ENCODE results near the gene ZNF138. TPM values are rescaled to one million over a fixed set of nuclear protein-coding genes. Genes with fewer than 3 reads are reported as not detected.

ZNF138 gene
- total and polyA plus RNA-seq, 10 of the 15 experiments (the other 5 are each of a cell fraction or from before 2014, with no cell fraction given) = 5.9 to 14.9 (median 12.4) TPM

- Histone ChIP-seq H3K9me3 (replicated peaks; ENCODE audit: control insufficient read depth, insufficient read depth, low read length) (no peaks in the 10 kb centered on the region; the same call in 1 of the 3 replicates), H3K79me2 (ENCODE audit: control insufficient read depth, insufficient read depth, low read length) (no peaks in the 10 kb centered on the region), H3K27me3 (replicated peaks in 1 of 2; ENCODE audit: control insufficient read depth in 2 of 2, insufficient read depth in 2 of 2, low read length in 1 of 2) (no peaks in the 10 kb centered on the region), H4K20me1 (ENCODE audit: control insufficient read depth, insufficient read depth) (no peaks in the 10 kb centered on the region), H3K27ac (ENCODE audit: control insufficient read depth, insufficient read depth) (no peak overlapping the region), H3K4me2 (ENCODE audit: control insufficient read depth, insufficient read depth) (no peak overlapping the region), H3K4me1 (ENCODE audit: control insufficient read depth, insufficient read depth, low read length) (no peaks in the 10 kb centered on the region), H3K4me3 (no peak overlapping the region), H3K36me3 (ENCODE audit: control insufficient read depth in 2 of 2, insufficient read depth in 2 of 2, low read length in 1 of 2) (no peaks in the 10 kb centered on the region), H3K9ac (ENCODE audit: control insufficient read depth, insufficient read depth, low read length) (no peak overlapping the region), H2AFZ (ENCODE audit: control insufficient read depth, low read depth, low read length) (no peak overlapping the region)
- in situ Hi-C loops (cut with MboI) = no loop called here
- no TSS peak for BruUV-seq (replicated peaks)
- no peak for FAIRE-seq
- DNase-seq (ENCODE audit: low read depth, low spot score) = no peak
- TF ChIP-seq ZBED1 (IDR thresholded peaks at IDR 0.05; ENCODE audit: borderline replicate concordance) (no peak), CTCF (IDR thresholded peaks at IDR 0.05 in 2 of 3, conservative IDR thresholded peaks at IDR 0.05 in 1 of 3; ENCODE audit: control insufficient read depth in 2 of 3, extremely low read depth in 1 of 3, insufficient read depth in 1 of 3, low read depth in 3 of 3, low read length in 3 of 3) (no peak), MYB (IDR thresholded peaks at IDR 0.05; ENCODE audit: borderline replicate concordance, low read depth, low read length) (no peak), POLR2AphosphoS5 (IDR thresholded peaks at IDR 0.05; ENCODE audit: low read length) (no peak), MEF2A (IDR thresholded peaks at IDR 0.05; ENCODE audit: insufficient read depth, low read depth, low read length) (no peak), ZNF207 (IDR thresholded peaks at IDR 0.05; ENCODE audit: borderline replicate concordance) (no peak)
- ATAC-seq = no peak
- intact Hi-C loops (cut with micrococcal nuclease; ENCODE audit: unreplicated experiment) = no loop called here
- CTCF ChIA-PET = no interaction called here
- SMC1A ChIA-PET (ENCODE audit: uncharacterized antibody, unreplicated experiment) = interaction anchor here (0.6 kb wide), 1 partner anchor 43 kb away, joined by 3 read pairs; no protein-coding TSS in a partner anchor
- POLR2A ChIA-PET = no interaction called here
- RAD21 ChIA-PET (ENCODE audit: unreplicated experiment) = no interaction called here
- 88% methylated on average over 4 of the region's 4 CpGs for WGBS (ENCODE audit: insufficient coverage, insufficient replicate concordance, low lambda C conversion rate, missing lambda C conversion rate)
Observed at GRCh38 chr7:64807731-64808365, 13.6 kb downstream of the ZNF138 start.
